GM21825 (cell line): ENCODE results near the gene PAM16.
A peak's percentile ranks its signal among the peaks of the same experiment; 100 is the strongest.

Source experiments
- ATAC-seq: cut with Tn5 transposase; IDR thresholded peaks from one replicate; pipeline ENCODE4 v1.9.1; 2021; ENCODE audit warnings: mild to moderate bottlenecking, moderate library complexity; ENCODE audit not compliant: unreplicated experiment

PAM16 gene

GRCh38 chr16:4307215-4308037 lies 43.7 kb downstream of the PAM16 start:
- peak; percentile 85 for ATAC-seq

- no peak for ATAC-seq
Measured at GRCh38 chr16:4306470-4307214, 44.5 kb downstream of the PAM16 start.

- no peak for ATAC-seq
Measured at GRCh38 chr16:4303973-4304372, 47.1 kb downstream of the PAM16 start.

DNA sequence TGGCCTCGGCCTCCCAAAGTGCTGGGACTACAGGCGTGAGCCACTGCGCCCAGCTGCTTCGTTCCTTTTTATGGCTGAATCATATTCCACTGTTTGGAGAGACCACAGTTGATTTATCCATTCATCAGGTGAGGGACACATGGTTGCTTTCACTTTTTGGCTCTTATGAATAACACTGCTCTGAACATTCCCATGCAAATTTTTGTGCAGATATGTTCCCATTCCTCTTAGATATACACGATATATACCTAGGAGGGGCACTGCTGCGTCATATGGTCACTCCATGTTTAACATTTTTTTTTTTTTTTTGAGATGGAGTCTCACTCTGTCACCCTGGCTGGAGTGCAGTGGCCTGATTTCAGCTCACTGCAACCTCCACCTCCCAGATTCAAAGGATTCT lies 49.2 kb downstream of the PAM16 start:
- ATAC-seq = no peak

- ATAC-seq = no peak
Measured at GRCh38 chr16:4301177-4301576, 49.9 kb downstream of the PAM16 start.

GRCh38 chr16:4298761-4299522 lies 52.2 kb downstream of the PAM16 start:
- no peak for ATAC-seq

DNA sequence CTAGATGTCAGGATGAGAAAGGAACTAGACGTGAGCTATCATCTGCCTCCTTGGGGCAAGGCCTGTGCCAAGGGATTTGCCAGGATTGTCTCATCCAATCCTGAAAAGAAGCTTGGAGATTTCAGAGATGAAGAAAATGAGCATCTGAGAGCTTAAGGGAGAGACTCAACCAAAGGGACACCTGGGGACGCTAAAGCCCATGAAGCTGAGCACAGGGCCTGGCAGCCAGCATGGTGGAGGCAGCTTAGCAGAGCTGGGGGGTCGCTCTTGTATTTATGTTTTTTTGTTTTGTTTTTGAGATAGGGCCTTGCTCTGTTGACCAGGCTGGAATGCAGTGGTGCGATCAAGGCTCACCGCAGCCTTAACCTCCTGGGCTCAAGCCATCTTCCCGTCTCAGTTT lies 53.6 kb downstream of the PAM16 start:
- ATAC-seq = no peak

DNA sequence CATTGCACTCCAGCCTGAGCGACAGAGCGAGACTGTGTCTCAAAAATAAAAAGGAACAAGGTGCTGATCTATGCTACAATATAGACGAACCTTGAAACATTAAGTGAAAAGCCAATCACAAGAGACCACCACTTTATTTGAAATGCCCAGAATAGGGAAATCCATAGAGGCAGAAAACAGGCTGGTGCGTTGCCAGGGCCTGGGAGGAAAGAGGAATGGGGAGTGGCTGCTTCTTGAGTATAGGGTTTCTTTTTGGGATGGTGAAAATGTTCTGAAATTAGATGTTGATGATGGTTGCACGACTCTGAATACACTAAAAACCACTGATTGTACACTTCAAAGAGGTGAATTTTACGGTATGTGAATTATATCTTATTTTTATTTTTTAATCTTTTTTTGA lies 55.5 kb downstream of the PAM16 start:
- ATAC-seq = no peak

GRCh38 chr16:4293822-4294457 lies 57.2 kb downstream of the PAM16 start:
- ATAC-seq = no peak

DNA sequence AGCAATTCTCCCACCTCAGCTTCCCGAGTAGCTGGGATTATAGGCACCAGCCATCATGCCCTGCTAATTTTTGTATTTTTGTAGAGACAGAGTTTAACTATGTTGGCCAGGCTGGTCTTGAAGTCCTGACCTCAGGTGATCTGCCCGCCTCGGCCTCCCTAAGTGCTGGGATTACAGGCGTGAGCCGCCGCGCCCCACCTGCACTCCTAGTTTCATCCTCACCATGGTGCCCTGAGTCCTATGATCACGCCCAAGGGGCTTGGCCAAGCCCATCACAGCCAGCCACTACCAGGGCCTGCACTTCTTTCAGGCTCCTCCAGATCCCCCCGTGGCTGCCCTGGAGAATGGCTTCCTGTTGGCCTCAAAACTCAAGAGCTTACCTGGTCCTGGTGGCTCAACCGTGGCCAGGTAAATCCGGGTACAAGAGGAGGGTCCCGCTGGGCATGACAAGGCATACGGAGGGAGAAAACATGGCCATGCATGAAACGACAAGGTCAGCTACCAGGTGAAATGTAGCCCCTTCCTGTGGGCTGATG lies 57.9 kb downstream of the PAM16 start:
- no peak for ATAC-seq

DNA sequence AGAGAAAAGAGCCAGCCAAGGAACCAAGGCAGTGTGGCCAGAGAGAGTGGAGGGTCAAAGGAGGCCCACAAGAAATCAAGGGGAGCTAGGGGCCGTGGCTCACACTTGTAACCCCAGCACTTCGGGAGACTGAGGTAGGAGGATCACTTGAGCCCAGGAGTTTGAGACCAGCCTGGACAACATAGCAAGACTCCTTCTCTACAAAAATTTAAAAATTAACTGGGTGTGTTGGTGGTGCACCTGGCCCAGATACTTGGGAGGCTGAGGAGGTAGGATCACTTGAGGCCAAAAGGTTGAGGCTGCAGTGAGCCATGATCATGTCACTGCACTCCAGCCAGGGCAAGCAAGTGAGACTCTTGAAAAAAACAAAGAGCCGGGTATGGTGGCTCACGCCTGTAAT lies 59.4 kb downstream of the PAM16 start:
- no peak for ATAC-seq
